HepG2 (cell line): Measurements from ENCODE around the gene ACADVL. TPM values are rescaled to one million over a fixed set of nuclear protein-coding genes. Genes with fewer than 3 reads are reported as not detected.
A peak's percentile ranks its signal among the peaks of the same experiment; 100 is the strongest.

Experiments
- AKAP8 ChIP-seq: sonication (generic); formaldehyde crosslinking; IDR thresholded peaks from 2 replicates; pipeline ENCODE4 v1.5.1; 2020; ENCODE audit warnings: mild to moderate bottlenecking, missing genetic modification reagents
- DNMT1 ChIP-seq: sonication (generic); formaldehyde crosslinking; IDR thresholded peaks from 2 replicates; pipeline ENCODE4 v1.5.1; 2020; ENCODE audit warnings: mild to moderate bottlenecking, missing genetic modification reagents
- ELF3 ChIP-seq: IDR thresholded peaks from 2 replicates; pipeline ENCODE4 v1.6.1; 2016; ENCODE audit warnings: missing genetic modification reagents, missing compliant biosample characterization
- HMG20B ChIP-seq: conservative IDR thresholded peaks from 2 replicates; pipeline ENCODE4 v1.6.1; 2016; ENCODE audit warnings: missing genetic modification reagents, missing compliant biosample characterization
- HOXA3 ChIP-seq: sonication (generic); formaldehyde crosslinking; IDR thresholded peaks from 2 replicates; pipeline ENCODE4 v1.5.0; 2020; ENCODE audit warnings: missing genetic modification reagents
- KLF12 ChIP-seq: sonication (generic); formaldehyde crosslinking; IDR thresholded peaks from 2 replicates; pipeline ENCODE4 v1.4.0; 2020; ENCODE audit warnings: missing genetic modification reagents, borderline replicate concordance
- MLXIP ChIP-seq: sonication (generic); formaldehyde crosslinking; IDR thresholded peaks from 2 replicates; pipeline ENCODE4 v1.9.0; 2021; ENCODE audit warnings: missing genetic modification reagents, borderline replicate concordance
- MTA1 ChIP-seq: sonication (generic); formaldehyde crosslinking; IDR thresholded peaks from 2 replicates; pipeline ENCODE4 v1.4.0; 2020; ENCODE audit warnings: missing genetic modification reagents, mild to moderate bottlenecking, borderline replicate concordance
- PHF21A ChIP-seq: sonication (generic); formaldehyde crosslinking; IDR thresholded peaks from 2 replicates; pipeline ENCODE4 v1.5.0; 2020; ENCODE audit warnings: mild to moderate bottlenecking, missing genetic modification reagents
- PHF8 ChIP-seq: sonication (generic); formaldehyde crosslinking; IDR thresholded peaks from 2 replicates; pipeline ENCODE4 v1.5.0; 2020; ENCODE audit warnings: missing genetic modification reagents
- PRDM15 ChIP-seq: sonication (generic); formaldehyde crosslinking; IDR thresholded peaks from 2 replicates; pipeline ENCODE4 v1.4.0; 2020; ENCODE audit warnings: missing genetic modification reagents
- SMAD1 ChIP-seq: sonication (generic); formaldehyde crosslinking; IDR thresholded peaks from 2 replicates; pipeline ENCODE4 v1.4.0; 2020; ENCODE audit warnings: missing genetic modification reagents, low read depth, mild to moderate bottlenecking, borderline replicate concordance
- SNRNP70 ChIP-seq: fragments of 200-400 bp; formaldehyde crosslinking; IDR thresholded peaks from 2 replicates; pipeline ENCODE4 v1.6.1; 2017; ENCODE audit warnings: mild to moderate bottlenecking, low read depth, low read length, moderate library complexity
- XBP1 ChIP-seq: sonication (generic); formaldehyde crosslinking; IDR thresholded peaks from 2 replicates; pipeline ENCODE4 v1.5.0; 2020; ENCODE audit warnings: missing genetic modification reagents
- XRCC5 ChIP-seq: fragments of 200-400 bp; formaldehyde crosslinking; optimal IDR thresholded peaks from 2 replicates; pipeline ENCODE3; 2017; ENCODE audit warnings: mild to moderate bottlenecking, low read length
- YY1 ChIP-seq: IDR thresholded peaks from 2 replicates; pipeline ENCODE4 v1.6.1; 2011; ENCODE audit warnings: low read length, low read depth, moderate library complexity, mild to moderate bottlenecking; ENCODE audit not compliant: insufficient read depth, insufficient replicate concordance
- ZFY ChIP-seq: sonication (generic); formaldehyde crosslinking; IDR thresholded peaks from 2 replicates; pipeline ENCODE4 v1.4.0; 2020; ENCODE audit warnings: missing genetic modification reagents
- ZNF124 ChIP-seq: sonication (generic); formaldehyde crosslinking; IDR thresholded peaks from 2 replicates; pipeline ENCODE4 v1.4.0; 2020; ENCODE audit warnings: missing genetic modification reagents
- ZNF282 ChIP-seq: fragments of 450-650 bp; IDR thresholded peaks from 2 replicates; pipeline ENCODE4 v1.6.1; 2018; ENCODE audit not compliant: partially characterized antibody
- ZNF441 ChIP-seq: sonication (generic); formaldehyde crosslinking; IDR thresholded peaks from 2 replicates; pipeline ENCODE4 v1.7.0; 2021; ENCODE audit warnings: missing genetic modification reagents, borderline replicate concordance
- ZNF446 ChIP-seq: sonication (generic); formaldehyde crosslinking; IDR thresholded peaks from 2 replicates; pipeline ENCODE4 v1.5.0; 2020; ENCODE audit warnings: mild to moderate bottlenecking, missing genetic modification reagents
- ZNF710 ChIP-seq: sonication (generic); formaldehyde crosslinking; IDR thresholded peaks from 2 replicates; pipeline ENCODE4 v1.5.0; 2020; ENCODE audit warnings: mild to moderate bottlenecking, missing genetic modification reagents, borderline replicate concordance
- polyA plus RNA-seq, 8 experiments: library from polyadenylated mRNA; depleted of rRNA in 3 of 8; stranded (reverse) in 7 of 8; unstranded in 1 of 8; fragments of >200 nt; fragmentation: Illumina TruSeq in 4 of 8; extraction: Trizol in 4 of 8; gene quantifications; 2 replicates each; pipeline versions ENCODE4 v1.2.1 to v1.2.3, GENCODE V29; 2011 to 2016; ENCODE audit warnings: low read depth in 4 of 8, missing spikeins in 1 of 8, mixed read lengths in 1 of 8; ENCODE audit not compliant: insufficient read depth in 1 of 8
- total RNA-seq, 5 experiments: library from RNA; depleted of rRNA; stranded (reverse); fragments of >200 nt; fragmentation: Illumina TruSeq; extraction: Trizol; gene quantifications; 2 replicates each; pipeline ENCODE4 v1.2.3, GENCODE V29; 2016; ENCODE audit warnings: low read depth in 1 of 5

The ACADVL gene
- total and polyA plus RNA-seq, 2 of the 13 experiments (the other 11 are each of a cell fraction or from before 2014, with no cell fraction given), result 219 to 412 TPM

GRCh38 chr17:7242717-7243452, 23.1 kb downstream of the ACADVL start (continued):
- TF ChIP-seq ZNF710 (CRISPR knock-in tag), result no peak
- peak; percentile 92 for TF ChIP-seq HOXA3 (CRISPR knock-in tag)
- TF ChIP-seq HMG20B (CRISPR knock-in tag), result no peak; the same call in 1 of the 2 replicates
- TF ChIP-seq DNMT1, result no peak
- TF ChIP-seq MLXIP, result no peak
- peak; percentile 73 for TF ChIP-seq YY1
- TF ChIP-seq ZFY (CRISPR knock-in tag), result peak; percentile 46; the same call in 1 of the 2 replicates
- peak; percentile 28; the same call in 1 of the 2 replicates for TF ChIP-seq PHF8 (CRISPR knock-in tag)
- no peak for TF ChIP-seq ZNF446 (CRISPR knock-in tag)
- peak; percentile 37; the same call in 1 of the 2 replicates for TF ChIP-seq ZNF124 (CRISPR knock-in tag)
- TF ChIP-seq ZNF441 (CRISPR knock-in tag), result no peak; the same call in 1 of the 2 replicates
- no peak for TF ChIP-seq ZNF282
- TF ChIP-seq SNRNP70, result no peak
- TF ChIP-seq MTA1 (CRISPR knock-in tag), result 0 out of 2 replicates have a peak, but pooled peaks have one; percentile 28
- no peak for TF ChIP-seq PRDM15 (CRISPR knock-in tag)
- TF ChIP-seq AKAP8 (CRISPR knock-in tag), result peak; percentile 78
- TF ChIP-seq PHF21A (CRISPR knock-in tag), result 0 out of 2 replicates have a peak, but pooled peaks have one; percentile 26
- TF ChIP-seq XRCC5, result peak; percentile 83
- TF ChIP-seq ELF3 (CRISPR knock-in tag), result peak; percentile 89
- no peak for TF ChIP-seq XBP1
- TF ChIP-seq KLF12 (CRISPR knock-in tag), result peak; percentile 85; the same call in 1 of the 2 replicates
- peak; percentile 33; the same call in 1 of the 2 replicates for TF ChIP-seq SMAD1
